GM23338 (cell line): ENCODE results near the gene SYT7.

Experiments
- CREB1 ChIP-seq: fragments of 250-450 bp; sonication (Bioruptor Pico); IDR thresholded peaks from 2 replicates; pipeline ENCODE4 v1.5.0; 2020; ENCODE audit warnings: low read depth, mild to moderate bottlenecking, moderate library complexity
- ETS1 ChIP-seq: IDR thresholded peaks from 2 replicates; pipeline ENCODE4 v1.6.1; 2016; ENCODE audit warnings: antibody characterized with exemption
- EZH2 ChIP-seq: fragments of 200-600 bp; sonication (generic); IDR thresholded peaks from one replicate; pipeline ENCODE4 v1.8.0; 2017; ENCODE audit warnings: antibody characterized with exemption, mild to moderate bottlenecking, low read depth; ENCODE audit not compliant: unreplicated experiment
- EZH2phosphoT487 ChIP-seq: fragments of 200-600 bp; sonication (generic); IDR thresholded peaks from one replicate; pipeline ENCODE4 v1.8.1; 2018; ENCODE audit warnings: antibody characterized with exemption; ENCODE audit not compliant: unreplicated experiment
- JUNB ChIP-seq: IDR thresholded peaks from one replicate; pipeline ENCODE4 v1.6.1; 2016; ENCODE audit warnings: antibody characterized with exemption; ENCODE audit not compliant: unreplicated experiment
- POLR2AphosphoS5 ChIP-seq: IDR thresholded peaks from 2 replicates; pipeline ENCODE4 v1.6.1; 2016; ENCODE audit warnings: antibody characterized with exemption, low read depth
- REST ChIP-seq: IDR thresholded peaks from one replicate; pipeline ENCODE4 v1.6.1; 2018; ENCODE audit warnings: antibody characterized with exemption; ENCODE audit not compliant: unreplicated experiment
- ZNF114 ChIP-seq: fragments of 250-450 bp; sonication (Bioruptor Pico); IDR thresholded peaks from 2 replicates; pipeline ENCODE4 v1.5.0; 2020; ENCODE audit warnings: mild to moderate bottlenecking, moderate library complexity
- ZNF331 ChIP-seq: fragments of 250-450 bp; sonication (Bioruptor Pico); IDR thresholded peaks from 2 replicates; pipeline ENCODE4 v1.5.0; 2020; ENCODE audit warnings: low read depth, mild to moderate bottlenecking, moderate library complexity
- TF ChIP-seq, protein P1 (sequence below), 2 experiments: fragments of 200-600 bp in 1 of 2; sonication (generic) in 1 of 2; conservative IDR thresholded peaks; 2 replicates each; pipeline versions ENCODE4 v1.5.1 to v1.6.1; 2016 to 2017; ENCODE audit warnings: antibody characterized with exemption in 2 of 2, low read depth in 2 of 2, mild to moderate bottlenecking in 2 of 2, moderate library complexity in 1 of 2

GRCh38 chr11:61616434-61616833 lies 35.6 kb upstream of the SYT7 start:
- TF ChIP-seq, protein P1, sequence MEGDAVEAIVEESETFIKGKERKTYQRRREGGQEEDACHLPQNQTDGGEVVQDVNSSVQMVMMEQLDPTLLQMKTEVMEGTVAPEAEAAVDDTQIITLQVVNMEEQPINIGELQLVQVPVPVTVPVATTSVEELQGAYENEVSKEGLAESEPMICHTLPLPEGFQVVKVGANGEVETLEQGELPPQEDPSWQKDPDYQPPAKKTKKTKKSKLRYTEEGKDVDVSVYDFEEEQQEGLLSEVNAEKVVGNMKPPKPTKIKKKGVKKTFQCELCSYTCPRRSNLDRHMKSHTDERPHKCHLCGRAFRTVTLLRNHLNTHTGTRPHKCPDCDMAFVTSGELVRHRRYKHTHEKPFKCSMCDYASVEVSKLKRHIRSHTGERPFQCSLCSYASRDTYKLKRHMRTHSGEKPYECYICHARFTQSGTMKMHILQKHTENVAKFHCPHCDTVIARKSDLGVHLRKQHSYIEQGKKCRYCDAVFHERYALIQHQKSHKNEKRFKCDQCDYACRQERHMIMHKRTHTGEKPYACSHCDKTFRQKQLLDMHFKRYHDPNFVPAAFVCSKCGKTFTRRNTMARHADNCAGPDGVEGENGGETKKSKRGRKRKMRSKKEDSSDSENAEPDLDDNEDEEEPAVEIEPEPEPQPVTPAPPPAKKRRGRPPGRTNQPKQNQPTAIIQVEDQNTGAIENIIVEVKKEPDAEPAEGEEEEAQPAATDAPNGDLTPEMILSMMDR (conservative IDR thresholded peaks at IDR 0.05; ENCODE audit: low read depth in 2 of 2): no peak
- TF ChIP-seq EZH2 (no peak), JUNB (no peak), REST (no peak), POLR2AphosphoS5 (no peak), EZH2phosphoT487 (no peak), ZNF331 (CRISPR knock-in tag) (no peak), ETS1 (no peak), CREB1 (CRISPR knock-in tag) (no peak), ZNF114 (CRISPR knock-in tag) (no peak)
